ENCODE measurements around the gene UBE2J1. TPM values are rescaled to one million over a fixed set of nuclear protein-coding genes. Genes with fewer than 3 reads are reported as not detected.

UBE2J1 gene
- total RNA-seq, 2 donors from 2014 or later: 32.1 to 57.2 TPM

GRCh38 chr6:89281779-89282246 lies 70.7 kb downstream of the UBE2J1 start:
- Histone ChIP-seq H3K36me3 (no peaks in the 10 kb centered on the region), H3K9me3 (no peaks in the 10 kb centered on the region), H3K4me3 (no peak overlapping the region), H3K9ac (ENCODE audit: low read depth in 2 of 2, low read length in 2 of 2) (no peak overlapping the region), H3K4me1 (no peaks in the 10 kb centered on the region), H3K27me3 (no peaks in the 10 kb centered on the region), H3K27ac (no peak overlapping the region)
- DNase-seq: peak; percentile 24
- intact Hi-C loops (cut with DNase I): no loop called here
- peak; percentile 21 for TF ChIP-seq CTCF (IDR thresholded peaks at IDR 0.05)

- Histone ChIP-seq H3K4me3 (no peak overlapping the region), H3K27me3 (no peaks in the 10 kb centered on the region), H3K36me3 (no peaks in the 10 kb centered on the region), H3K27ac (no peak overlapping the region), H3K9ac (ENCODE audit: low read depth in 2 of 2, low read length in 2 of 2) (no peak overlapping the region), H3K9me3 (no peaks in the 10 kb centered on the region), H3K4me1 (no peaks in the 10 kb centered on the region)
- intact Hi-C loops (cut with DNase I): no loop called here
- no peak for TF ChIP-seq CTCF (IDR thresholded peaks at IDR 0.05)
- DNase-seq: no peak
These were observed 73.6 kb downstream of the UBE2J1 start for GRCh38 chr6:89278956-89279355.

Other genes with a start within 250 kb of the UBE2J1 start
- under 1 TPM in 1 of 2 donors, not detected in 1; 0.35 TPM for gene SRSF12, start 234.7 kb downstream of the UBE2J1 start, total RNA-seq
- gene PM20D2, start 206.7 kb downstream of the UBE2J1 start, total RNA-seq: 10 to 100 TPM; 19.2 to 24.2 TPM
- gene GABRR1, start 135.4 kb downstream of the UBE2J1 start, total RNA-seq: under 1 TPM in 1 of 2 donors, not detected in 1; 0.21 TPM
- gene GABRR2, start 37.4 kb downstream of the UBE2J1 start, total RNA-seq: under 1 TPM; 0.48 to 0.49 TPM
- gene RRAGD, start 59.6 kb upstream of the UBE2J1 start, total RNA-seq: 1 to 10 TPM; 2.0 to 4.4 TPM
- 1 to 10 TPM; 1.6 to 3.1 TPM for gene ANKRD6, start 80.4 kb upstream of the UBE2J1 start, total RNA-seq